Kidney epithelial cell (primary cell): Measurements from ENCODE around the gene SERP2. TPM values are rescaled to one million over a fixed set of nuclear protein-coding genes. Genes with fewer than 3 reads are reported as not detected.

Source experiments
- DNase-seq: peaks from one replicate; pipeline ENCODE4 v3.0.0-alpha.2; 2010; ENCODE audit warnings: low read depth
- H3K27me3 ChIP-seq: 2 replicates; pipeline ENCODE4 v1.6.0; 2011; ENCODE audit warnings: low read length; ENCODE audit not compliant: control insufficient read depth, insufficient read depth
- H3K36me3 ChIP-seq: 2 replicates; pipeline ENCODE4 v1.5.1; 2011; ENCODE audit warnings: low read length; ENCODE audit not compliant: control insufficient read depth, insufficient read depth
- H3K4me3 ChIP-seq: 2 replicates; pipeline ENCODE4 v1.5.1; 2011; ENCODE audit warnings: low read depth, mild to moderate bottlenecking, control low read depth, low read length
- total RNA-seq: library from RNA; depleted of rRNA; stranded (reverse); fragments of >200 nt; gene quantifications from 2 replicates; pipeline ENCODE4 v1.2.3, GENCODE V29; 2015
- TF ChIP-seq, protein P1 (sequence below): IDR thresholded peaks from 2 replicates; pipeline ENCODE4 v1.5.1; 2011; ENCODE audit warnings: mild to moderate bottlenecking, moderate library complexity, low read length, control low read depth, inconsistent platforms; ENCODE audit not compliant: insufficient read depth, poor library complexity, severe bottlenecking

Gene SERP2
- total RNA-seq, 1 donor from 2014 or later: 9.7 TPM

DNA sequence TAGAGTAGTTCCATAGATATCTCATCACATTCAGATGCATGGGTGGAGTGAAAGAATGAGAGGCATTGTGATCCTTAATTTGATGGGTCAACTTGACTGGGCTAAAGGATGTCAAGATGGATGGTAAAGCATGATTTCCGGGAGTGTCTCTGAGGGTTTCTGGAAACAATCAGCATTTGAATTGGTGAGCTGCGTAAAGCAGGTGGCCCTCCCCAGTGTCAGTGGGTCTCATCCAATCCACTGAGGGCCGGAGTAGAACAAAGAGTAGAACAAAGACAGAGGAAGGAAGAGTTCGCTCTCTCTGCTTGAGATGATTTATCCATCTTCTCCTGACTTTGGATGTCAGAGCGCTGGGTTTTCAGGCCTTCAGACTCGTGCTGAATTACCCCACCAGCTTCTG is 43.1 kb downstream of the SERP2 start:
- H3K36me3 ChIP-seq: no peaks in the 10 kb centered on the region
- H3K4me3 ChIP-seq: no peak overlapping the region
- DNase-seq: no peak
- H3K27me3 ChIP-seq: peaks cover 2% of the 10 kb centered on the region
- TF ChIP-seq, protein P1, sequence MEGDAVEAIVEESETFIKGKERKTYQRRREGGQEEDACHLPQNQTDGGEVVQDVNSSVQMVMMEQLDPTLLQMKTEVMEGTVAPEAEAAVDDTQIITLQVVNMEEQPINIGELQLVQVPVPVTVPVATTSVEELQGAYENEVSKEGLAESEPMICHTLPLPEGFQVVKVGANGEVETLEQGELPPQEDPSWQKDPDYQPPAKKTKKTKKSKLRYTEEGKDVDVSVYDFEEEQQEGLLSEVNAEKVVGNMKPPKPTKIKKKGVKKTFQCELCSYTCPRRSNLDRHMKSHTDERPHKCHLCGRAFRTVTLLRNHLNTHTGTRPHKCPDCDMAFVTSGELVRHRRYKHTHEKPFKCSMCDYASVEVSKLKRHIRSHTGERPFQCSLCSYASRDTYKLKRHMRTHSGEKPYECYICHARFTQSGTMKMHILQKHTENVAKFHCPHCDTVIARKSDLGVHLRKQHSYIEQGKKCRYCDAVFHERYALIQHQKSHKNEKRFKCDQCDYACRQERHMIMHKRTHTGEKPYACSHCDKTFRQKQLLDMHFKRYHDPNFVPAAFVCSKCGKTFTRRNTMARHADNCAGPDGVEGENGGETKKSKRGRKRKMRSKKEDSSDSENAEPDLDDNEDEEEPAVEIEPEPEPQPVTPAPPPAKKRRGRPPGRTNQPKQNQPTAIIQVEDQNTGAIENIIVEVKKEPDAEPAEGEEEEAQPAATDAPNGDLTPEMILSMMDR: no peak

DNA sequence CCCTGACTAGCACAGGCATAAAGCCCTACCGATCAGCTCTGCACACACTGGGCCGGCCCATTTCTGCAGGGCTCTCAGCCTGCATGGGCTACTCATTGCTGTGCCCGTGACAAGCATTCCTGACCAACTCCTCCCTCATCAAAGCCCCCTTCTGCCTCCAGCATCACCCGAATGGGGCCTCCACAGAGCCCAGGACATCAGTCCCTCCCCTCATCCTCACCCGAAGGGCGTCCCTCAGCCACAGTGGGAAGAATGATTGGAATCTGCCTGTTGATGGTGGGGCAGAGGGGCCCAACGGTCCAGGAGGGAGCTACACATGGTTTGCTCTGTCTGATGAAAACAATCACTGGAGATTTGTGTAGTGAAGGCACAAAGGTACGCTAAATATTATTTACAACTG is 43.8 kb downstream of the SERP2 start:
- Histone ChIP-seq H3K27me3 (peaks cover 2% of the 10 kb centered on the region), H3K4me3 (no peak overlapping the region), H3K36me3 (no peaks in the 10 kb centered on the region)
- TF ChIP-seq, protein P1: no peak
- no peak for DNase-seq

DNA sequence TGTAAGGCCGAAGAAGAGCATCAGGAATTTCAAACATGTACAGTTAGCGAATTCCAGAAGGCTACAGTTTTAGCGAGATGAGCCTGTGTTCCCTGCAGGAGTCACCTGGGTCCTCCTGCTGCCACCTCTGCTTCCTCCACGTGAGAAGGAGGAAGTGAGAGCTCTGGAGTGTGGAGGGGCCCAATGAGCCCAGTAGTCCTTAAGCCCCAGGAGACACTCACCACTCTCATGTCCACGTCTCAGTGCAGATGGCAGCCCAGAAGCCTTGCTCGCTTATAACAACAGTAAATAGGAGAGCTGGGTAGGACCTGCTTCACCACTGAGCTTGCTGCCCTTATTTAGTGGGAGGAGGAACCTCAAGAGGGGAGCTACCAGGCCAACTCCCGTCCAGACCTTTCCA is 44.3 kb downstream of the SERP2 start:
- TF ChIP-seq, protein P1: no peak
- H3K27me3 ChIP-seq: peaks cover 3% of the 10 kb centered on the region
- DNase-seq: no peak
- H3K36me3 ChIP-seq: no peaks in the 10 kb centered on the region
- no peak overlapping the region for H3K4me3 ChIP-seq

DNA sequence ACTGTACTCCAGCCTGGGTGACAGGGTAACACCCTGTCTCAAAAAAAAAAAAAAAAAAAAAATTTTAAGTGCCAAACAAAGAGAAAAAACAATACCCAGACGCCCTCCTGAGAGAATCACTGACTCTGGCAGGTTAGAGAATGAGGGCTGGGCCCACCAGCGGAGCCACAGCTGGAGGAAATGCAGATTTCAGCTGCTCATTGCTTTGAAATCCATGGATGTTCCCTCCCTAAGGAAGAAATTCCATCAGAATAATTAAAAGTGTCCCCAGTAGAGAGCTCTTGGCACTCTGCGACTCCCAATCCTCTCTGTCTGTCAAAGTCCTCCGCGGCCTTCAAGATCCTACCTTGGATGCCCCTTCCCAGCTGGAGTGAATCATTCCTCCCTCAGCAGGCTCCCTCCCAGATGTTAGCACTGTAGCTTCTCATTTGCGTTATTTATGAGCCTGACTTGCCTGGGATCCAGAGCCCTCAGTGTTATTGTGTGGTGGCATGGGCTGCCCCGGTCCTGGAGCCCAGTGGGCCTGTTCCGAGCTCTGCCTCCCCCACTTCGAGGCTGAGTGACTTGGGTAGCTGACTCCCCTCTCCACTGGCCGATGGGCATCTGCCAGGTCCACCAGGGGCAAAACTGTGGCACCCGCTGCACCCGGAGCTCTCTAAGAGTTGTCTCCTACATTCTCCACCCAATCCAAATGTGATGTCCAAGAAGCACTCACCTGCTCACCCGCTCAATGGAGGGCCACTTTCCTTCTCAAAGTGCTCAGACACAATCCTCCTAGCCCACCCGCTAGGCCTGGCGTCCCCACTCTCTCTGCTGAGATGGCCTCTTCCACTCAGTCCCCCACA is 47.0 kb downstream of the SERP2 start:
- TF ChIP-seq, protein P1: no peak
- DNase-seq: no peak
- H3K4me3 ChIP-seq: no peak overlapping the region
- H3K36me3 ChIP-seq: no peaks in the 10 kb centered on the region
- peaks cover 2% of the 10 kb centered on the region for H3K27me3 ChIP-seq

DNA sequence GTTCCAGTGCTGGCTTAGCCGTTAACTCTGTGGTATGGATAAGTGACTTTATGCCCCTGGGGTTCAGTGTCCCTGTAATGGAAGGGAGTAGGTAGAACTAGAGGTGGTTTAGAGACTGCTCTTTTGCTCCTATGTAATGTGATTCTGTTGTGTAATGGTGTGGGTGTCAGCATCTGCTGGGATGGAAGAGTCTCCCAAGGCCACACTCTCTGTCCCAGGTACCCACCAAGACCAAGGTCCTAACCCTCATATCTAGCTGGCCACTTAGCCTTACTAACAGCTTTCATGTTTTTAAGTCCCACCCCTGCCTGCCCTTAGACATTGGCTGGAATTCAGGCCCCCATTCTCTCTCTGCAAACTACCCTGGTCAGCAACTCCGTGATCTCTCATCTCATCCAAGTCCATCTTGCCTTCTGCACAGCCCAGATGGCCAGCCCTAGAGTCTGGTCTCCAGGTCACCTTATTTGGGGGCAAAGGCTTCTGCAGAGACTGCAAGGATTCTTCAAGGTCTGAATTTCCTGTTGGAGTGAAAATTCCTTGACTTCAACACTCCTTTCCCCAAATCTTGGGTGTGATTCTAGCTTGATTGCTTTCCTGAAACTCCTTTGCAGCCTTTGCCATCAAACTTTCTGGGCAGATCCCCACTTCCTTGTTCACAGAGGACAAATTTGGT is 48.4 kb downstream of the SERP2 start:
- Histone ChIP-seq H3K4me3 (no peak overlapping the region), H3K36me3 (no peaks in the 10 kb centered on the region), H3K27me3 (peaks cover 2% of the 10 kb centered on the region)
- TF ChIP-seq, protein P1: no peak
- no peak for DNase-seq
